GM18508 (cell line): ENCODE measurements around the gene TMEM248.
"Not testable (repeated sequence)": the region's sequence is repeated elsewhere in the genome, so short reads cannot be mapped to it uniquely, and the experiment has no call there.

Experiments
- ATAC-seq: cut with Tn5 transposase; IDR thresholded peaks from one replicate; pipeline ENCODE4 v1.9.1; 2021; ENCODE audit warnings: moderate number of reproducible peaks; ENCODE audit not compliant: insufficient read depth, unreplicated experiment

Gene TMEM248

DNA sequence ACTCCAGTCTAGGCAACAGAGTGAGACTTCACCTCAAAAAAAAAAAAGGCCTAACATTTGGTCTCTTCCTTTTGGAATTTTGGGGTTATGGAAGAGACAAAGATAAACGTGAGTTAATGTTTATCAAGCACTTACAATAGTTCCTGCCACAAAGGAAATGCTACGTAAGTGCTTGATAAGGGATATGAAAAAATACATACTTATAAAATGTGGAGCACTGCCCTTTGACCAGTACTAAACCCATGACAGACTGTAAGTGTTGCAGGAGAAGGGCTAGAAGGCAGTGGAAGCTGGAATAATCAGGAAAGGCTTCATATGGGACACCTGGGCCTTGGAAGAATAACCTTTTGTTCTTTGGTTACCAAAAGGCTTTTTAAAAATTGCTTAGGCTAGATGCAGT, 25.5 kb downstream of the TMEM248 start:
- no peak for ATAC-seq

DNA sequence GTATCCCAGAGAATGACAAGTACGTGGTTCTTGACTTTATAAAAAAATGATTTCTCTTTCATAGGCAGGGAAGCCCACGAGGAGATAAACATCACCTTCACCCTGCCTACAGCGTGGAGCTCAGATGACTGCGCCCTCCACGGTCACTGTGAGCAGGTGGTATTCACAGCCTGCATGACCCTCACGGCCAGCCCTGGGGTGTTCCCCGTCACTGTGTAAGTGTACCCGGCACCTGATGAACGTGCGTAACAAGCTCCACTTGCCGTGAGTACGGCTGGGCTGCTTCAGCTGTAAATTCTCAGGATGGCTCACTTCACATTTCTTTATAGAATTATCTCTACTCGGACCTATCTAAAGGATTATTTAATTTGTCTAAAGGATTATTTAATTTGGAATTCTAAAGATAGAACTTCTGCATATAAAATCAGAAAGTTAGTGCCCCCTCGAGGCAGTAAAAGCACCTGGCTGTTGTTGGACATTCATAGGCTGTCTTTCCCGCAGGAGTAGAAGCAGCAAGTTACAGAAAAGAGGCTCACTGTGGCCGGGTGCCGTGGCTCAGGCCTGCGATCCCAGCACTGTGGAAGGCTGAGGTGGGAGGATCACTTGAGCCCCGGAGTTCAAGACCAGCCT, 27.6 kb downstream of the TMEM248 start:
- ATAC-seq, result no peak

DNA sequence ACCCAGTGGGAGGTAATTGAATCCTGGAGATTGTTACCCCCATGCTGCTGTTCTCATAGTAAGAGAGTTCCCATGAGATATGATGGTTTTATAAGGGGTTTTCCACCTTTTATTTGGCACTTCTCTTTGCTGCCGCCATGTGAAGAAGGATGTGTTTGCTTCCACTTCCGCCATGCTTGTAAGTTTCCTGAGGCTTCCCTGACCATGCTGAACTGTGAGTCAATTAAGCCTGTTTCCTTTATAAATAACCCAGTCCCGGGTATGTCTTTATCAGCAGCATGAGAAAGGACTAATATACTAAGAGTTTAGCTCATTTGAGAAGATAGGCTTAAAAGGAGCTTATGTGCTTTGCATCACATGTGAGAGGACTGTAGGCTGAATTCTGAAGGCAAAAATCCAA, 29.3 kb downstream of the TMEM248 start:
- ATAC-seq, result no peak

DNA sequence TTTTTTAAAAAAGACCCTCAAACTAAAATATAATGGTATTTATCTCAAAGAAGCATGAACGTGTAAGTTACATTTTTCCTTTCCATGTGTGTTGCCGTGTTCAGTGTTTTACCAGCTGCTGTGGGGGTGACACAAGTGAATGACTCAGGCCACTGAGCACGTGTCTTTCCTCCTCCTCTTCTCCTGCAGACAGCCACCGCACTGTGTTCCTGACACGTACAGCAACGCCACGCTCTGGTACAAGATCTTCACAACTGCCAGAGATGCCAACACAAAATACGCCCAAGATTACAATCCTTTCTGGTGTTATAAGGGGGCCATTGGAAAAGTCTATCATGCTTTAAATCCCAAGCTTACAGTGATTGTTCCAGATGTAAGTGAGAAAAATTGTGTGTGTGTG, 29.7 kb downstream of the TMEM248 start:
- ATAC-seq, result no peak

DNA sequence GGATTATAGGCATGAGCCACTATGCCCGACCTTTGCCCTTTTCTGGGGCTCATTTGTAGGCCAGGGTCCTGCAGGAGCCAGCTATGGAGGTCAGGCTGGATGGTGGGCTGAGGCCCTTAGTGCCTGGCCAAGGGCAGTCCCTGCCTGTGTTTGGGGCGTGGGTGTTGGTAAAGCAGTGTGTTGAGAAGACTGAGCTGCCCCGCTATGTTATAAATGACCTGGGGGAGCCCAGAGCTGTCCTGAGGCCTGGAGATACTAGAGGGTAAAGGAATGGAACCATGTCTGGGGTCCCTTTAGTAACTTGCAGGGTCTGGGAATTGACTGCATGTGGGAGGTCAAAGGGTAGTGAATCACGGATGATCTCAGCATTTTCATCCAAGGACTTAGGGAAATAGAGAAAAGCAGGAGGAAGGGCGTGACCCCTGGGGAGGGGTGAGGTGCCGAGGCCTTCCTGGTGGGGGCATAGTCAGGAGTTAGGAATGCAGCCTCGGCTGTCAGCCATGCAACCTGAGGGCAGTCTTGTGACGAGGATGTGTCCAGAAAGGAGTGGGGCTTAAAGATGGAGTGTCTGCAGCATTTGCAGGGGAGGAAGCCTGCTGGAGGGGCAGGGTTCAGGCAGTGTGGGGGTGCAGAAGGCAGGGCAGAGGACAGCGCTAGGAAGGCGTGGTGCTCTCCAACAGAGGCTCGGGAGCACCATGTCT, 31.5 kb downstream of the TMEM248 start:
- no peak for ATAC-seq

DNA sequence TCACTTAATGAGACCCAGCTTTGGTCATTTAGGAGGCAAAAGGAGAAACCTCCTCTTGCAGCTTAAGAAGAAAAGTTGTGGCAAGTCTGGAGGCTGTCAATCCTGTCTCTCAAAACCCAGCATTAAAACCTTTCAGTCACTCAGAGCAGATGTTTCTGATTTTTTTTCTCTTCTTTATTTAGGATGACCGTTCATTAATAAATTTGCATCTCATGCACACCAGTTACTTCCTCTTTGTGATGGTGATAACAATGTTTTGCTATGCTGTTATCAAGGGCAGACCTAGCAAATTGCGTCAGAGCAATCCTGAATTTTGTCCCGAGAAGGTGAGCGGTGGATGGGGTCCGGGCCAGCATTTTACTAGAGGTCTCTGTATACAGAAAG, 32.0 kb downstream of the TMEM248 start:
- ATAC-seq, result no peak

DNA sequence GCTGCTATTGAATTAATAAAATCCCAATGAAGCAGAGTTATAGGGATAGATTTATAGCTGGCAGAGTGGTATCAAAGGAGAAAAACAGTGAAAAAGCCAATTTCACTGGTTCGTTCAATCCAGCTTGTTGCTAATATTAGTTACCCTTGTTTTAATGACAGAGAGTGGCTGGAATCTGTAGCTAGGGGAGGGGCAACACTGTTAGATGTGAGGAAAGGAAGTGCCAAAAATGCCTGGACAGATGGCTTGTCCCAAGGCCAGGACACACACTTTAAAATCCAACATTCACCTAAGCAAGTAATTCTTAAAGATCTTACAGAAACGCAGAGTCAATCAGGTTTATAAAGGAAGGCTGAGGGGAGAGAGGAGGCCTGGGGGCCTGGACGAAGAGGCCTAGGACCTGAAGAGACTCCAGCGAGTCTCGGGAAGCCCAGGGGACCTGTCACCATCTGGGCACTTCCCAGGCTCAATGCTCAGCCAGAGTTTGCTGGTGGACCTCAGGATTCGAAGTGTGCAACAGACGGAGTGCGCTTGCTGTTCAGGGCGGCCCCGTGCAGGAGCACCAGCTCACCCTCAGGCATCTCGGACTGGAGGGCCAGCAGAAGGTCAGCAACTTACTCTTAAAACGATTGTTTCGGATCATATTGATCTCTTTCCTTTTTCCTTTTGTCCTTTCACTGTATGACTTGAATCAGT, 36.7 kb downstream of the TMEM248 start:
- ATAC-seq, result no peak

DNA sequence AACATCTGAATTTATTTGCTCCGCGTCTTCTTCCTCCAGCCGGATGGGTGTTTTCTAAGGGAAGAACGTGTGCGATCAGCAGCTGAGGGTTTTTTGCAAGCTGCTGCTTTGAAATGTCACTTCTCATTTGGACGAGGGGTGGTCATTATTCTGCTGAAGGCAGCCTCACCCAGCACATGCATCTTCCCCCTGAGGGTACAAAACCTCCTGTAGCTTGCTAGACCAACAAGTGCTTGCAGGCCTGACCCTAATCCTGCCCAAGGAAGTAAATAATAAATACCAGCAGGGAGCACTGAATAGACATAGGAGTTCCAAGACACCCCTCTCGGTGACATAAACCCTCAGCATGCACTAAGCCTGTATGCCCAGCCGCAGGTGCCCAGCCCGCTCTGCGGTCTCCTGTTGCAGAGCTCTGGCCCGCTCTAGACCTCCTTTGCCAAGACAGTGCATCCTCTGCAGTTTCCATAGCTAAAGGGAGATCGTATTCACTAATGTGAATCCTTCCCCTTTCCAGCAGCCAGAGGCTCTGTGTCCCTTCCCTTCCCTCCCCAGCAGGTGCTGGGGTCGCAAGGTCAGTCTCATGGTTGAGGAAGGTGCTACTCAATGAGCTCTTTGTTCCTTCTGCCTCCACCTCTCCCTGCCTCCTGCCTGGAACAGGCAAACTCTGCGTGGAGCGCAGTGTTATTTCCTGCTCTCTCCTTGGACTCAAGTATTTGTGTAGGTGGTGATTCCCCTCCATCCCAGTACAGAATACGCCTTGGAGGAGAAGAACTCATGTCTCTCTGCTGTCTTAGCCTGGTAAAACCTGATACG, 37.7 kb downstream of the TMEM248 start:
- ATAC-seq, result no peak

DNA sequence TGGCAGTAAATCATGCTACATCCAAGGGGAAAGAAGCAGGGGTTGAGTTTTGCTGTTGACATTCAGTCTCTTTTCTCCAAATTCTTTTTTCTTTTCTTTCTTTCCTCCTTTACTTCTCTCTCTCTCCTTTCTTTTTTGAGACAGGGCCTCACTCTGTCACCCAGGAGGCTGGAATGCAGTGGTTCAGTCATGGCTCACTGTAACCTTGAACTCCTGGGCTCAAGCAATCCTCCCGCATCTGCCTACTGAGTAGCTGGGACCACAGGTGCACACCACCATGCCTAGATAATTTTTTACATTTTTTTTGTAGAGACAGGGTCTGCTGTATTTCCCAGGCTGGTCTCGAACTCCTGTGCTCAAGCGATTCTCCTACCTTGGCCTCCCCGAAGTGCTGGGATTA, 39.2 kb downstream of the TMEM248 start:
- no peak for ATAC-seq

DNA sequence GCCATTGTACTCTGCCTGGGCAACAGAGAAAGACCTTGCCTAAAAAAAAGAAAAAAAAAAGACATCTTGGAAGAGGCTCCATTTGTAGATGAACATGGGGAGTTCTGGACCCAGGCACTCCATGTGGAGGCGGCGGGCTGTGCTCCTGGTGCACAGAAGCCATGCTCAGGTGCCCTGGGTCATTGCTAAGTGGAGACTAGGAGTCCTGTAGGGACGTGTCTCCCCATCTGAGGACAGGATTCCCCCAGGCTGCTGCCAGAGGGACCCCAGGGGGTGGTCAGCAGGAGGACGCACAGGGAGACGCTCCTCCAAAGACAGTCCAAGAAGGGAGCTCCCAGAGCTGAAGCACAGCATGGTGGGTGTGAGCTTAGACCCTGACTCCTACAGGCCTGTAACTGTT, 40.1 kb downstream of the TMEM248 start:
- no peak for ATAC-seq

DNA sequence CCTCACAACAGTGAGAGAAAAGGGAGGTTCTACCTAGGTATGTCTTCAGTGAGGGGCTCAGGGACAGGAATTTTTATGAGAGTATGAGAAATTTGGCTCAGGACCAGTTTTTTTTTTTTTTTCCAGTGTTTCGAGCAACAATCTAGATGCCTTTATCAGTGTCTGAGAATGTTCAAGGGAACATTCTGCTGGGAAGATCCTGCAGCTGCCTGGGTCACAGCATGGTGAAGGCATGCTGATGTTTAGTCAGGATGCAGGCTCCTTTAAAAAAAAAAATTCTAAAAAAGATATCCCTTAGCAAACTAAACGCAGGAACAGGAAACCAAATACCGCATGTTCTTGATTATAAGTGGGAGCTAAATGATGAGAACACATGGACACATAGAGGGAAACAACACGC, 43.4 kb downstream of the TMEM248 start:
- ATAC-seq, result no peak

DNA sequence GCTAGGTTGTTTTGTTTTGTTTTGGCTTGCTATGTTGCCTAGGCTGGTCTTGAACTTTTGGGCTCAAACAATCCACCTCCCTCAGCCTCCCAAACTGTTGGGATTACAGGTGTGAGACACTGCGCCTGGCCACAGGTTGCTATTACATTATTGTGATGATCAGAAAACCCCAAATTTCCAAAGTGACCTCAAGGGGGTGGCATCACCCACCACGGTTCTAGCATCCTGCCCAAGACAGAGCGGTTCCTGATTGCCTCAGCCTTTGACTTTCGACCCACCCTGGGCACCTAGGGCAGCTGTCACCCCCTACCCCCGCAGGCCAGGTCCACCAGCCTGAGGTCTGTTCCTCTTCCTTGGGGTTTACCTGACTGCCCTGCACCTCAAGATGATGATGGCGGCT, 46.0 kb downstream of the TMEM248 start:
- no peak for ATAC-seq

DNA sequence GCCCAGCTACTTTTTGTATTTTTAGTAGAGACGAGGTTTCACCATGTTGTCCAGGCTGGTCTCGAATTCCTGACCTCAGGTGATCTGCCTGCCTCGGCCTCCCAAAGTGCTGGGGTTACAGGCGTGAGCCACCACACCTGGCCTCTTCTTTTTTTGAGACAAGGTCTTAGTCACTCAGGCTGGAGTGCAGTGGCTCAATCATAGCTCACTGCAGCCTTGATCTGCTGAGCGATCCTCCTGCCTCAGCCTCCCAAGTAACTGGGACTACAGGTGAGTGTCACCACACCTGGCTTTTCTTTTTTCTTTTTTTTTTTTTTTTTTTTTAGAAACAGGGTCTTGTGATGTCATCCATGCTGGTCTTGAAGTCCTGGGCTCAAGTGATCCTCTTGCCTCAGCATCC, 48.0 kb downstream of the TMEM248 start:
- not testable (repeated sequence) for ATAC-seq

DNA sequence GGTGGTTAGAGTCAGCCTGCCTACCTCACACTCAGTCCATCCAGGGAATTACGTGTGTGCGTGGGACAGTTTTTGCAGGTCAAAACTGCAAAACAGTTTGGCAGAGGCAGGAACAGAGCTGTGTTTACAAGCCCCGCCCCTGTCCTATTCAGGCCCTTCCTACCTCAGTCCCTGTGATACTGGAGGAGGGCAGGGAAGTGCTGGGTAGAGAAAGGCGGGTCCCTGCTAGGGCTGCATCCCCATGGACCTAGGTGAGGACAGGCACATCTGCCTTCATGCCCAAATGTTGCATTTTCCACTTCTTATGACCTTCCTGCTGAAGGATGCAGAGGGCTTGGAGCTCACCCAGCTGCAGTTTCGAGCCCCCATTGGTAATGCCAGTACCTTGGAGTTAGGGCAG, 49.3 kb downstream of the TMEM248 start:
- ATAC-seq, result no peak

DNA sequence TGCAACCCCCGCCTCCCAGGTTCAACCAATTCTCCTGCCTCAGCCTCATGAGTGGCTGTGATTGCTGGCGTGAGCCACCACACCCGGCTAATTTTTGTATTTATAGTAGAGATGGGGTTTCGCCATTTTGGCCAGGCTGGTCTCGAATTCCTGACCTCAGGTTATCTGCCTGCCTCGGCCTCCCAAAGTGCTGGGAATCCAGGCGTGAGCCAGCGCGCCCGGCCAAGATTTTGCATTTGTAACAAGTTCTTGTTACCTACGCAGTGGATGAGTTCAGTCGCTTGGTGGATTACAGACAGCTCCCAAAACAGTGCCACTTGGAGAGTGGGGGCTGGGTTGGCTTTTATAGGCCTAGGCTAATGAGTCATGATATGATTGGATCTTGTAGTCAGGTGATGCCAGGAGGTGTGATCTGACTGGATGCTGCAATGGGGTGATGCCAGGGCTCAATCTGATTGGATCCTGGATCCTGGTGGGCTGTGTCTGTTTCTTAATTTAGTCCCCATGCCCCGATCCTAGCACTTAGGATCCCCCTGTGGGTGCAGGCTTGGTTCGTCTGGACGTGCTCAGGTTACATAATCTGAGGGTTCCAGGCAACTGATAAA, 54.1 kb downstream of the TMEM248 start:
- no peak for ATAC-seq

DNA sequence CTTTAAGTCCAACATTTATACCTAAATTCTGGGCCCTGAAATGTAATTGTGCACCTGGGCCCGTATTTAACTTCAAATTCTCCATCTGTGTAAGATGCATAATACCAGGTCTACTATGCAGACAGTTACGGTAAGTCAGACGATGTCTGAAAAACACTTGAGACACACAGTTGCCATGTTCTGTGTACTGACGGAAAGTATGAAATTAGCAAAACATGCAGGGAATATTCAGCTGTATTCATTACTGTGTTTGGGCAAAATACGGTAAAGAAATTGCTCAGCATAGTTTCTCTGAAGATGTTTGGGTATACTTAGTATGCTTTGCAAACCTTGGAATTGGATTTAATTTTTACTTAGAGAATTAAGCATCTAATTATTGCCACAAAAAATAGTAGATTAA, 57.3 kb downstream of the TMEM248 start:
- ATAC-seq, result not testable (repeated sequence)

DNA sequence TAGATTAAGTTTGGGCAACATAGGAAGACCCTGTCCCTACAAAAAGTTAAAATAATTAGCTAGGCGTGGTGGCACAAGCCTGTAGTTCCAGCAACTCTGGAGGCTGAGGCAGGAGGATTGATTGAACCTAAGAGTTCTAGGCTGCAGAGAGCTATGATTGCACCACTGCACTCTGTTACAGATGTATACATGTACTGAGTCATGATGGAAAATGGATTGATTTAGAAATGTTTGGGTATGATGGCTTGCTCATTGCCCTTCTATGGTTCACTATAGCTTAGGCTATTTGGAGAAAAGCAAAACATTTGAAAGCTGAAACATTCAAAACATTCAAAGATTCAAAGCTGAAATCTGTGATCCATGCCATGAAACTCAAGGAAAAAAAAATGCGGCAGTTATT, 58.0 kb downstream of the TMEM248 start:
- ATAC-seq, result not testable (repeated sequence)

DNA sequence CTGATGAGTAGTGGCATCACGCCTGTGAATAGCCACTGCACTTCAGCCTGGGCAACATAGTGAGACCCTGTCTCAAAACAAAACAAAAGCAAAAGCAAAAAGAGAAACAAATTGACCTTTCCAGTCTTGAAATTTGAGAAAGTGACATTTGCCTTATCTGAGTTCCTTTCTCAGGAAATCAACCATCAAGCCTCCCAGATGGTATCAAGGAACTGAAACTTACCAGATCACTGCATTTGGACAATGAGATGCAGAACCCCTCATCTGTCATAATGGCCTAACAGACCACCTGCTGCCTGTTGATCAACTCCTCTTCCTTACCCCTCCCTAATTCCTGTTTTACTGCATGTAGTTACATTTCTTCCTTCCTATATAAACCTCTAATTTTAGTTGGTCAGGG, 59.3 kb downstream of the TMEM248 start:
- ATAC-seq, result not testable (repeated sequence)

DNA sequence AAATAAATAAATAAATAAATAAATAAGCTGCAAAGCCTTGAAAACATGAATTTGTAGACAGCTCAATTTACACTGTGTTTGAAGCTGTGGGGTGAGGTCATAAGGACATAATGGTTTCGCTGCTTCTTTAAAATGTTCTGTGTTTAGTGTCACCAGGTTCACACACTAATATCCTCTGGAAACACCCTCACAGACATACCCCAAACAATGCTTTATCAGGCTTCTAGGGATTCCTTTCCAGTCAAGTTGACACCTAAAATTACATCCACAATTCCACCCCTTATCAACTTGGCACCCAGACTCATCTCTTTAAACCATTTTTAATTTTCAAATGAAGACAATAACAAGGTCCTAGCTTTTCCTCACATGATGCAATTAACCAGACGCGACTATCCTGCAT, 68.5 kb downstream of the TMEM248 start:
- not testable (repeated sequence) for ATAC-seq

DNA sequence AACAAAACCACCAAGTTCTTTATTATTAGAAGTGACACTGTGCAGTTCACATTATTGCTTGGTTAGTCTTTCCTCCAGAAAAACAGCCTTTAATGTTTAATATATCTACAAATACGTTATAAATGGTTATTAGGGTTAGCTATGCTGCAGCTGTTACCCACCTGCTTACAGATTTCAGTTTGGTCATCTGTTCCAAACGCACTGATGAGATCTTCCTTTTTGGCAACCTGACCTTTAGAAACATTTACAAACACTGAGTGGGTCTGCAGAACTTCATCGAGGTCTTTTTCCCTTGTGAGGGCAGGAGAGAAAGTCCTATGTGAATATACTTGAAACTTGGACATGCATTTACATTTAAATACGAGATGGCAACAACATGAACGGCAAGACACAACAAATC, 73.0 kb downstream of the TMEM248 start:
- not testable (repeated sequence) for ATAC-seq

DNA sequence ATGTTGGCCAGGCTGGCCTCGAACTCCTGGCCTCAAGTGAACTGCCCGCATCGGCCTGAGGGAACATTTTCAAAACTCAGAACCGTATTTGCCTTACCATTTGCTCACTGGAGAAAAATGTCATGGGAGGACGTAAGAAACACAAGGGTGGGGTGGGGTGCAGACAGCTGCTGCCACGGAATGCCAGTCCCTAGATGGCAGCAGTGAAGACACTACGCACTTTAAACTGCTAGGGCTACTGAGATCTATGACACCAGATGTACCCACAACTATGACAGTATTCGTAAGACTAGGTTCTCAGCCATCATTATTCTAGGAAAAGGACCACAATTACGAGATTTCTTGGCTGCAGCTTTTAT, 73.6 kb downstream of the TMEM248 start:
- ATAC-seq, result not testable (repeated sequence)
